ENCODE data around the gene ZBTB5.

DNA sequence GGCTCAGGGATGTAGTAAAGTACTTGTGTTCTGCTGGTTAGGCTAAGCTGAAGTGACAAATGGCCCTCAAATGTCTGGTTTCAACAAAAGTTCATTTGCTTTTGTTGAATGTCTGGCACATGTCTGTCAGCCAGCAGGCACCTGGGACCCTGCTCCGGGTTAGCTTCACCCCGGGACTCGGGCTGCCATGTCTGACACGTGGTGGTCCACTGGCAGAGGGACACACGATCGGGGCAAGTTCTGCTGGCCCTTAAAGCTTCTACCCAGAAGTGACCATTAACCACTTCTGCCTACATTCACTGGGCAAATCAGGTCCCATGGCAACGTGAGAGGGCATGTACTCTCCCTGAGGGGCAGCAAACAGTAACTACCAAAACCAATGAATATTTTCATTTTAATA lies 44.3 kb upstream of the ZBTB5 start:
- TF ChIP-seq EZH2phosphoT487 (IDR thresholded peaks at IDR 0.05; ENCODE audit: borderline replicate concordance), result no peak
- TF ChIP-seq, protein P1, sequence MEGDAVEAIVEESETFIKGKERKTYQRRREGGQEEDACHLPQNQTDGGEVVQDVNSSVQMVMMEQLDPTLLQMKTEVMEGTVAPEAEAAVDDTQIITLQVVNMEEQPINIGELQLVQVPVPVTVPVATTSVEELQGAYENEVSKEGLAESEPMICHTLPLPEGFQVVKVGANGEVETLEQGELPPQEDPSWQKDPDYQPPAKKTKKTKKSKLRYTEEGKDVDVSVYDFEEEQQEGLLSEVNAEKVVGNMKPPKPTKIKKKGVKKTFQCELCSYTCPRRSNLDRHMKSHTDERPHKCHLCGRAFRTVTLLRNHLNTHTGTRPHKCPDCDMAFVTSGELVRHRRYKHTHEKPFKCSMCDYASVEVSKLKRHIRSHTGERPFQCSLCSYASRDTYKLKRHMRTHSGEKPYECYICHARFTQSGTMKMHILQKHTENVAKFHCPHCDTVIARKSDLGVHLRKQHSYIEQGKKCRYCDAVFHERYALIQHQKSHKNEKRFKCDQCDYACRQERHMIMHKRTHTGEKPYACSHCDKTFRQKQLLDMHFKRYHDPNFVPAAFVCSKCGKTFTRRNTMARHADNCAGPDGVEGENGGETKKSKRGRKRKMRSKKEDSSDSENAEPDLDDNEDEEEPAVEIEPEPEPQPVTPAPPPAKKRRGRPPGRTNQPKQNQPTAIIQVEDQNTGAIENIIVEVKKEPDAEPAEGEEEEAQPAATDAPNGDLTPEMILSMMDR (conservative IDR thresholded peaks at IDR 0.05; ENCODE audit: low read length), result no peak
